HL-60/S4 treated with retinoic acid at 250 ng/mL for 4 days and 3 days (cell line): ENCODE measurements around the gene ZNF692.

Source experiments
- in situ Hi-C: fragments of 300-500 bp; cut with MboI; formaldehyde crosslinking; loops from 2 replicates; pipeline ENCODE4 v1.7.0; 2022; ENCODE audit warnings: low sequenced_read_pairs

Gene ZNF692

DNA sequence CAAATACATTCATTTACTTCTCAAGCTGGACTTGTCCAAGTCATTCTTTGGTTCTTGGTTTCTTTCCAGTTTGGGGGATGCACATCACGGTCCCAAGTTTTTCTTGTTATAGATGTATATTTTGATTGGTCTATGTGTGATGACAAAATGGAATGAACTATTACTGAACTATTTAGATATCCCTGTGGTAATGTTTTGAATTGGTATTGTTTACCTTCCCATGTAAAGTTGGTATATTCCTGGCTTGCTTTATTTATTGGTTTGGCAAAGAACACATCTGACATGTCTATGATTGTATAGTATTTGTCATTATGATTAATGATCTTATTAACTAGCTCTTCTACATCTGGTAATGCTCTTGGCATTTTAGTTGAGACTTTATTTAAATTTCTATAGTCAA, 22.4 kb upstream of the ZNF692 start:
- in situ Hi-C loops, result no loop called here

DNA sequence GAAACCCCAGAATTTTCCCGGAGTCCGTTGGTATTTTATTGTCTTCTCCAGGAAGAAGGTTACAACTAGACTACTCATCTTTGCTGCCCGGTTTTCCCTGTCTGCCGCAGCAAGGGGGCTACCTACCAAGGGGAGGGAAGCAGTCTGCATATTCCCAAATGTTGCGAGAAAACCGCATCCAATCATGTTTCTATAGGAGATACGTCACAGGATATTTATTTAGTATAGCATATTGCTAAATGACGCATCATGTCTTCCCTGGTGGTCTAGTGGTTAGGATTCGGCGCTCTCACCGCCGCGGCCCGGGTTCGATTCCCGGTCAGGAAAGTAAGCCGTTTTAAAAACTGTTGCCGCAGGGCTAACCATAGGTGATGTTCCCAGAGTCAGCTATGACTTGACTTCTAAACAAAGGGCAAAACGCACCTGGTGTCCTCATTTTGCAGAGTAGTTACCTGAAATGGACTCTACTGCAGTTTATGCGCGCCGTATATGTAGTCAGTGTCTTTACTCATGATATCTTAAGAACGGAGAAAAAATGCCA, 15.2 kb upstream of the ZNF692 start:
- in situ Hi-C loops, result no loop called here

DNA sequence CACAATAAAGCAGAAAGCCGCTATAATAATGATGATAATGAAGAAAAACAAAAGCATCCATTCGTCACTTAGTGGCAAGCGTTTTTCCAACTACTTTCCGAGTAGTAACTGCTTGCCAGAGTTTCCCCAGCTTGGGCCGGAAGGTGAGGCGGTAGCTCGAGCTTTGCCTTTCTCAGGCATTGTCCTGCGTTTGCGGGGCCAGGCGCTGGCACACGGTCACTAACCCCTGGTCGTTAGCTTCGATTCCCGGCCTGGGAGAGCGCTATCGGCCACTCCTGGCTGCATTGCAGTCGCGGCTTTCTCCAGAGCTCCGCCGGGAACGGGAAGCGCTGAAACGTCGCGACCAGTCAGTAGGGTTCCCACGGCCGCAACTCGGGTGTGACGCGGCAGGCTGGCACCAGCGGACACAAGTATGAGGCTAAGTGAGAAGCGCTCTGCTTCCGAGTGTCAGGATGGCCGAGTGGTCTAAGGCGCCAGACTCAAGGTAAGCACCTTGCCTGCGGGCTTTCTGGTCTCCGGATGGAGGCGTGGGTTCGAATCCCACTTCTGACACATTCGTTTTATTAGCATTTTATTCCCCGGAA, 14.6 kb upstream of the ZNF692 start:
- in situ Hi-C loops, result no loop called here

DNA sequence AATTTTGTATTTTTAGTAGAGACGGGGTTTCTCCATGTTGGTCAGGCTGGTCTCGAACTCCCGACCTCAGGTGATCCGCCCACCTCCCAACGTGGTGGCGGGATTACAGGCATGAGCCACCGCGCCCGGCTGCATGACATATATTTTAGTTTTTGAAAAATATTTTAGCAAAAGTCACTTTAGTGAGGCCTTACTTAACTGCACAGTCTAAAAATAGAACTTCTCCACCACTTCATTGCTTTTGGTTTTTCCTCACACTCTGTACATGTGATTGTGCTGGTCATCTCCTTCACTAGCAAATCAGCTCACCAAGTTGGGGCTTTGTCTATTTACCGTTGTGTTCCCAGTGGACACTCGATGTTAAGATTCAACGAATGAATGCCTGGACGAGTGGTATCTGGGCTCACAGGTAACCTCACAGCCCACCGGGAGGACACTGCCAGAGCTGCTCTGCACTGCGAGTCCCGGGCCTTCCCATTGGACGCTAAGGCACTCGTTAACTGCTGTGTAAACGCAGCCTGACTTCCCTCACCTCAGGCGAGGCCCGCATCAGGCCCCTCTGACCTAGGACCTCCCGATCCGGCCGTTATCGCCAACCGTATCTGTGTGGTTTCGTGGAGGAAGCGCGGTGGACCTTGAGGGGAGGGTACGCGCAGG, 14.0 kb upstream of the ZNF692 start:
- in situ Hi-C loops, result no loop called here

DNA sequence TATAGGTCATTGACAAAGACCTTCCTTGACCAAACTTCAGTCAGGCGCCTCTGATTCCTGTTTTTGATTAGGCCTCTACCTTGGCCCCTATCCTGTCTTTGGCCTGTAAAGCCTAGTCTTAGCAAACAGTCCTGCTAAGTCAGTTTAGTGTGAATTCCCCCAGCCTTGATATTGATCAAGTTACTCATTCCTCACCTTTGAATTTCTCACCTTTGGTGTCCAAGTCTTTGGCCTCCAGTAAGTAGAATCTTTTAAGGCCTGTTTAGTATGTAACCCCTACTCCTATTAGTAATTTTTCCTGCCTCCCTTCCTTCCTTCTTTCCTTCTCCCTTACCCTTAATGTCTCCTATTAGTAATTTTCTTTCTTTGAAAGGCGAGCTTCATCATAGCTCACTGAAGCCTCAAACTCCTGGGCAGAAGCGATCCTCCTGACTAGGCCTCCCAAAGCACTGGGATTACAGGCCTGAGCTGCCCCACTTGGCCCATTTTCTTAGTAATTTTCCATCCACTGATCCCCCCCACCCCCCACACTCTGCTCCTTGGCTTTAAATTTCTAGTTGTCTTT, 13.0 kb upstream of the ZNF692 start:
- in situ Hi-C loops, result no loop called here

DNA sequence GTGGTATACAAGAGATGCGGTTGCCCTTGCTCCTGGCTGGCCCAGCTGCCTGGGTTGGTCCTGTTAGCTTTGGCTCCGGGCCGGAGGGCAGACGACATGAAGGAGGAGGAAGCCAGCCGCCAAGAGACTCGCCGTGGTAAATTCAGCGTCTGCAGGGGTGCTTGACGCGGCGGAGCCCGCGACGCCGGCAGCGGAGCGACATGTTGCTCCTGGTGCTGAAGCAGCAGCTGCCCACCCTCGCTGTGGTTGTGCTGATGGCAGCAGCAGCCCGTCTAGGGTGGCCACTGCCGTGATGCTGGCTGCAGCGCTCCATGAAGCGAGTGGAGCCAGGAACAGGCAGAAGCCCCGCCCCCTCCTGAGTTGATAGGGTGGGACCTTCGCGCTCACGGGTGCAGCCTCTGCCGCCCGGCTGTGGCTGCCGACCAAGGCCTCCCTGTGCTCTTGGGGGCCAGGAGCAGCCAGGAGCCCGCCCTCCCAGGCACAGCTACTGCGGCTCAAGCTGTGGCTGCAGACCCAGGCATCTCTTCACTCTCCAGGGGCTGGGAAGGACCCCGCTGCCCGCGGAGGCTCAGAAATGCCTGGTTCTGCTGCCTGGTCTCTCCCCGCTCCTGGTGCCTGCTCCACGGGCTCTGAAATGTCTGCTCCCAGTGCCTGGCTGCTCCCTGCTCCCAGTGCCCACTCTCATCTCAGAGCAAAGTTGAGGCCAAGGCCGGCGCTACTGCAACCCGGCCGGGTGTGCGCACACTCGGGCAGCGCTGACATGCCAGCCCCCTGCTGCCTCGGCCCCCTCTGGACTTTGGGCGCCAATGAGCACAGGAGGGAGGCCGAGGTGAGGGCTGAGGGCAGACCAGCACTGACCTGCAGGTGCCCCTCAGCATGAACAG, 4.4 kb upstream of the ZNF692 start:
- in situ Hi-C loops, result no loop called here

DNA sequence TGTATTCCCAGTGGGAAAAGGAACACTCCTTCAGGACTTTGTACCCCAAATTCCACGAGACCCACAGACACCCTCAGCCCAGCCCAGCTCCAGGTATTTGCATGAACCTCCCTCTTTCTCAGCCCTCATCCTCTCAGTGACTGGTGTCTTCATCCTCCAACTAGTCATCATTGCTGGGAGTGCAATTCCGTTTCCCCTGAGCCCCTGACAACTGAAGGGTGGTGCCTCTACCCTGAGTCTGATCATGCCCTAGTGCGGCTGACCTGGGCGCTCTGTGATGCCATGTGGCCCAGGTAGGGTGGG, 3.8 kb upstream of the ZNF692 start:
- in situ Hi-C loops, result no loop called here

DNA sequence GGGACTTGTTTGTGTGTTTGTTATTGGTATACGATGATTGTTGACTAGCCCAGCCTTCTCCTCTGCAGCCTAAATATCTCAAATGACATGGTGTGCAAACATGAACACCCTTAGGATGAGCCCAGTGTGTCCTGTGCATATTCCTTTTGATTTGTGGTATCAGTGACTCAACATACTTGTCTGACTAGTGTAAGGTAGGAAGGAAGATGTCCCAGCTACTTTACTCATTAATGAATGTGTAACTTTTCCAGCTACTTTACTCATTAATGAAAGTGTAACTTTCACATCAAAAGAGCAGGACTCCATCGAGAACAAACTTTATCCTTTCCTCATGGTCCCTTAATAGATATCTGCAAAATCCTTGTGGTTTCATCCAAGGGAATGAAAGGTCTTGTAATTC, 2.7 kb upstream of the ZNF692 start:
- in situ Hi-C loops, result no loop called here

DNA sequence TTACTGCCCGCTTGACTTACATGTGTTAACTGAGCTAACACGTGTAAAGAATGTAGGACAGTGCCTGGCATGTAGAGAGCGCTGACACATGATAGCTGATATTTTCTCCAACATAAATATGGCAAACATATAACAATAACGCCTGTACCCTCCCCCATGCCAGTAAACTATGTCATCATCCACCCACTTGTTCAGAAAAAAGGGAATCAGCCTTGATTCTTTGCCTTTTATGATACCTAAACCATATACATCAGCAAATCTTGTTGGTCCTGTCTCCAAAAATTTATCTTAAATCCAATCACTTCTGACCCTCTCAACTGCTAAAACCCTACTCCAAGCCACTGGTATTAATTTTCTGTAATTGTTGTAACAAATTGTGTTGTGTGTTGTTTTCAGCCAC, 1.1 kb upstream of the ZNF692 start:
- in situ Hi-C loops, result no loop called here

DNA sequence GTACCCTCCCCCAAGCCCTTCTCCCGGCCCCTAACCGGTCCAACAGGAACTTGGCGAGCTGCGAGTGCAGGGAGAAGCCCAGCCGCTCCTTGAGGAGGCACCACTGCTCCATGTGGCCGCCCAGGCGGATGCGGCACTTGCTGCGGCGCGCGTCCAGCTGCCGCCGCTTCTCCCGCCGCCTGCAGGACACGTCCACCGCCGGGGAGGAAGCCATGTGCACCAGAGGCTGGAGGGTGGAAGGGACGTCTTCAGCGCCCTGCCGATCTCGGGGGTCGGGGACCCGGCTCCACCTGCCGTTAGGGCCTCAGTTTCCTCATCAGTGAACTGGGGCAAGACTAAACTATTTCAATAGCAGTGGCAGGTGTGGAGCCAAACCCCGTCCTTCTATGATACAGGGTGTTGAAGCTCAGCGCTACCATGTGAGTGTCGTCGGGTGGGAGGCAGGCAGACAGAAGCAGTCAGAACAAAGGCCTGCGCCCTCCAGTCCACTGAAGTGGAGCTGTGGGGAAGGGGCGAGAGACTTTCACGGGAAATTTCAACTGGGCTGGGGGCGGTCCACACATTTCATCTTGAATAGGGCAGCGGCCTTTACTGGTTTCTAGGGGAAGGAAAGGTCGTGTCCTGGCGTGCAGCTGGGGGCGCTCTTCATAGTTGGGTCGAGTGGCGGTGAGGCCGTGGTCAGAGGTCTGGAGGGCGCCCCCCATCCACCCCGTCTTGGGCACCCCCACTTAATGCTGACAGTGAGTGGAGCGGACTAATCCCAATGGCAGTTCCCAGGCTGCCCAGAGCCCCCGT, 592 bp downstream of the ZNF692 start:
- in situ Hi-C loops, result no loop called here

DNA sequence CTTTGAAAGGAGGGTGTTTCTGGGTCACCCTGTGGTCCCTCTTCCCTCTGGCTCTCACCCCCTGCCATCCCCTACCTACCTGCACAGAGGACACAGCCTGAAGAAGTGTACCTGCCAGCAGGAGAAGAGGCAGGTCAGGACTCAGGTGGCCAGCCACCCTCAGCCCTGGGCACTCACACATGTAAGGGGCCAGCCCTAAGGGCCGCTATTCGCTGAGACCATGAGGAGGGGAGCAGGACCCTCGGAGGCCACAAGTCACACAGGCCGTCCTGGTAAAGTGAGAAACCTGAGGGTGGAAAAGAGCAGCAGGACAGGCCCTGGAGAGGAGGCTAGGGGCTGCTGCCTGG, 1.2 kb downstream of the ZNF692 start:
- in situ Hi-C loops, result no loop called here

DNA sequence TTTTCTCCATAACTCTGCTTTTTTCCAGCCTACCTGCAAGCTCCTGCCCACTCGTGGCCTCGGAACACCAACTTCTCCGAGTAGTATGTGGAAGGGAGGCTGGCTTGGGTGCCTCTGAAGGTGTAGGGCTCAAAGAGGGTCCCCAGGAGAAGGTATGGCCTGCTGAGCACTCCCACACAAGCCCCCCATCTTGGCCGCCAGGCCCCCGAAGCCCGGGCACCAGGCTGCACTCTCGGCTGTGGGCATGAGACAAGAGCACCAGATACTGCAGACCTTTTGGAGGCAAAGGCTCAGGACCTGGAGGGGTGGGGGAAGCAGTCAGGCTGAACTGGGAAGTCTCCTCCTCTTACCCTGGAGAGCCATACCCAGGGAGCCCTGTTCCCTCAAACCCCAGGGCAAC, 1.7 kb downstream of the ZNF692 start:
- in situ Hi-C loops, result no loop called here

DNA sequence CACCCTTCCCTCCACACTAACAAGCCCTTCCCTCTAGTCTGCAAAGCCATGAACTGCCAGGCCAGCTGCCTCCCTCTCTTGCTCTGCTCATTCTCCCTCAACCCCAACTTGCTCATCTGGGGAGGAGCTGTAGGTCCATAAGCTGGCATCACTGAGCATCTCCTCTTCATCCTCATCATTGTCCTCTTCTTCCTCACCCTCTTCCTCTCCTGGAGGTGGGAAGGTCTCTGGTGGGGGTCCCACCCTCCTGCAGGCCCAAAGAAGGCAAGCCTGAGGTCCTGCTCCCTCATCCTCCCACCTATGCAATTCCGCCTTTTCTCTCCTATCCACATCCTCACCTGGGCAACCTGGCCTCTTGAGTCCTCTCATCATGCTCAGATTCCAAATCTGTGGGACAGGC, 2.7 kb downstream of the ZNF692 start:
- in situ Hi-C loops, result no loop called here

DNA sequence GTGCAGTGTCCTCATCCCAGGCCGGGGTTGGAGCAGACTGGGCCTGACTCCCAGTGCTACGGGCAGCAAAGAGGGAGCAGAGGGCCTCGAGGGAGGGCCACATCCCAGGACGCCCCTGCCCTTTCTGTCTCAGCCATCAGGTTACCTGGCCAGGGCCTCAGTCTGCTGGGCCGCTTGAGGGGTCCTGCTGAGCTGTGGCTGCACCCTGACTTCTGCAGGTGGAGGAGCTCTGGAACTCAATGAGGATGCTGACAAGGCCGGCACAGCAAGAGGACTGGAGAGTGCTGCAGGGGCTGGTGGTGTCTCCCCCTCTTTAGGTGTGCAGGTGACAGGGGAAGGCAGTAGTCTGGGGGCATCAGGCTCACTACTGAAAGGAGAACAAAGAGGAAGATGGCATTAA, 3.3 kb downstream of the ZNF692 start:
- in situ Hi-C loops, result no loop called here

DNA sequence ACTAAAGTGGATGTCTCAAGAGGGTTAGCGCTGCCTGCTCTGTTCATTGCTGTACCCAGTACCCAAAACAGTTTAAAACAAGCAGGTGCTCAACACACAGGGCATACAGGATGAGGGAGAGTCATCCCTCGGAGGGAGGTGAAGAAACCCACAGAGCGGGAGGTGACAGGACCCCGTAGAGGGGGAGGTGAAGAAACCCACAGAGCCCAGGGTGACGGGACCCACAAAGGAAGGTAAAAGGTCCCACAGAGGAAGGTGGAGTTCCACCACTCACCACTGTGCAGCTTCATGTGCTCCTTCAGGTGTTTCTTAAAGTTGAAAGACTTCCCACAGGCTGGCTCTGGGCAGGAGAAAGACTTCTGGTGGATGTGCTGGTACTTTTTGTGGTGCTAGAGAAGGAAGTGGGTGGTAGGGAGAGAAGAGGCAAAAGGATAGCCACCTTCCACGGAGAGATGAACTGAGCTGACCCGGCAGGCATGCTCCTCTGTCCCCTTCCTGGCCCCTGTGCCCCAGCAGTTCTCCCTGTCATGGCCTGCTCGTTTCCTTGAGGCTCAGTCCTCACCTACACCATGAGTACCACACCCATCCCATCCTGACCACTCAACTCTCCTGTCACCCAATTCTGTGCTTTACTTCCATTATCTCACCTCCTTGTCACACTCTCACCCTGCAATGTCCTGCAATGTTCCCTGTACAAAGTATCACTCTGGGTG, 5.1 kb downstream of the ZNF692 start:
- in situ Hi-C loops, result no loop called here

DNA sequence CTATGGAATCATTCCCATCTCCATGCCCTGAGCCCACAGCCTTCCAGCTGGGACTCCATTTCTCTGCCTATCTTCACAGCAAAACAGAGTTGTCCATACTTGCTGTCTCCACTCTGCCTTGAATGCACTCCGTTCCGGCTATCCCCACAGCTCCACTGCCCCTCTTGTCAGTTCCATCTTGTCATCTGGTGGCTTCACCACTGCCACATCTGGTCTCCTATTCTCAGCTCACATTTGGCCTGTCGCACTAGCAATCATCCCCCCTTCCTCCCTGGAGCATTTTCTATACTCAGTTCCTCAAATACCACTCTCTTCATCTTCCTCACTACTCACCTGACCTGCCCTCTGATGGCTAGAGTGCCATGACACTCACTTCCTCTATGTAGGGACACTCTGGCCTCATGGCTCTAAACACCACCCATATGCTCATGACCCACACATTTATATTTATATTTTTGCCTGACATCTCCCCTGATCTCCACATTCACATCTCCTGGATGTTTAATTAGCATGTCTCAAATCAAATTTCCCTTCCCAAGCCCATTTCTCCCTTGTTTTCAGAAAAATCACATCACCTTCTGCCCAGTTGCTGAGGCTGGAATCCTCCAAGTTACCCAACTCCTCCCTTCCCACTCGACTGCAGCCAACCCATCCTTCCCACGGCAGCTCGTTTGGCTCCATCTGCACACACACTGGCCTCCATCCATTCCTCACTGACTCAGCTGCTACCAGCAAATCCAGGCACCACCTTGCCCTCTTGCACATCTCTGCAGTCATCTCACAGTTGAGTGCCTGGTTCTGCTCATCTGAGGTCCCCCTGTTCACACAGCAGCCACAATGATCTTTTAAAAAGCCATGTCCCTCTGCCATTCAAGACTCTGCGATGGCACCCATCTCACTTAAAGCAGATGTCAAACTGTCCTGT, 6.1 kb downstream of the ZNF692 start:
- in situ Hi-C loops, result no loop called here

DNA sequence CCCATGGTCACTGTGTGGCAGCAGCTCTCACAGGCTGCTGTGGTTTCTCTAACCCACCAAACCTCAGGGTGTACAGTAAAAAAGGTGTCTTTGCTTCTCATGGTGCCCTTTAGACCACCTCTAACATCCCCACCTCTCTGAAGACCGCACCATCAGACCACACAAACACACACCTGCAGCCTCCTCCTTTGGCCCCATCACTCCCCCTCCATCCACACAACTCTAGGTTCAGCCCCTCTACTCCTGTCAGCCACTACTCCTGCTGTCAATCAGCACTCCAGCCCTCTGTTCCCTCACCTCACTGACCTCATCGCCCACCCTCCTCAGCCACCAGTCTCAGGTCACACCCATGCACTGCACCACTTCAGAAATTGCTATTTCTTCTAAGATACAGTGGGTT, 7.5 kb downstream of the ZNF692 start:
- in situ Hi-C loops, result no loop called here

DNA sequence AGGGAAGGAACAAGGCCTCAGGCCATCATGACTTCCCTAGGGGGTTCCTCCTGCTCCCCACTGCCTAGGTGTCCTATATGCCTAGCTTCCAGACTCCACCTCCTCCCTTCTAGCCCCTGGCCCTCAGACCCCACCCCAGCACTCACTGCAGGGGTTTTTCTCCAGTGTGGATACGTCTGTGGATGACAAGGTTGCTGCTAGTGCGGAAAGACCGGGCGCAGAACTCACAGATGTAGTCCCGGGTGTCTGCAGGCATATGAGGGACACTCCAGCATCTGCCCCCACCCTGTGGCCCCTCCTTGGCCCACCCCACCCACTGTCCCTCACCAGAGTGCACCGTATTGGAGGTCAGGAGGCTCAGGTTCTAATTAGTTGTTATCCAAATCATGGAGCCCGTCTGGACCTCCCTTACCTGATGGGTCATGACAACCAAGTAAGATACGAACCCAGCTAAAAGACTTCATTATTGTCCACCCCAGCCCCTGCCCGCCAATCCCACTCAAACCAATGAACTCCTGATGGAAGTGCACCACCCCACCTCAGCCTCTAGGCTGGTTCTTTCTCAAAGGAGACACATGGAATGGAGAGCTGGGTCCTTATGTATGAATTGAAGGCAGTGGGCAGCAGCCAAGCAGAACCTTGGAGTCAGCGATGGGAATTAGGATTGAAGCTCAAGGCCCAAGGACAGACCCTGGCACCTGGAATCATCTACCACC, 8.2 kb downstream of the ZNF692 start:
- in situ Hi-C loops, result no loop called here

DNA sequence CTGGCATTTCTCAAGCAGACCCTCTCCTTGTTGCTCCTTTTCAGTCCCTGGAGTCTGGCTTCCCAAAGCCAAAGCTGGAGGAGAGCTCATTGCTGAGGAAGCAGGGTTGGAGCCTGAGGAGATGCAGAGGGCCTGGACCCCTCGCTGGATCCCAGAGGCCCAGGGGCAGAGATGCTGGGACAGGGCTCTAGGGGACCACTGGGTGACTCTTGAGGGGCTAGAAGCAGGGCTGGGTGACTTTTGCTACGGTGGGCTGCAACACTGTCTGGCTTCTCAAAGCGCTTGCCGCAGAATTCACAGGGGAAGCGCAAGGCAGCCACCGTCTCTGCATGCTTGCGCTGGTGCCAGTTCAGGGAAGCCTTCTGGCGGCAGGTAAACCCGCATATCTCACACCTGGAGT, 8.8 kb downstream of the ZNF692 start:
- in situ Hi-C loops, result no loop called here
